Measurements from ENCODE around the gene CTCFL. TPM values are rescaled to one million over a fixed set of nuclear protein-coding genes. Genes with fewer than 3 reads are reported as not detected.
A peak's percentile ranks its signal among the peaks of the same experiment; 100 is the strongest.

The CTCFL gene
- total RNA-seq (ENCODE audit: low replicate concordance), result 0.07 TPM in 2 replicates
- long read RNA-seq, partial matches to known transcripts, result 1 of 1 reads
- long read RNA-seq, other reads (novel, unspliced or antisense), result 0 of 1 reads

GRCh38 chr20:57524511-57525176 lies at the start of gene CTCFL:
Gene CTCFL, minus strand, starts transcription at chr20:57525140. Its CDS starts 935 bp downstream, at chr20:57524205.
- no peak within 1 kb of the TSS for H3K4me3 Mint-ChIP-seq
- no peak within 1 kb of the TSS for H3K27ac Mint-ChIP-seq
- H3K4me1 Mint-ChIP-seq (ENCODE audit: unreplicated experiment), result peaks cover 18% of the 10 kb centered on the region
- H3K36me3 Mint-ChIP-seq, result no peaks in the 10 kb centered on the region
- H3K9me3 Mint-ChIP-seq, result no peaks in the 10 kb centered on the region
- TF ChIP-seq, protein P1, sequence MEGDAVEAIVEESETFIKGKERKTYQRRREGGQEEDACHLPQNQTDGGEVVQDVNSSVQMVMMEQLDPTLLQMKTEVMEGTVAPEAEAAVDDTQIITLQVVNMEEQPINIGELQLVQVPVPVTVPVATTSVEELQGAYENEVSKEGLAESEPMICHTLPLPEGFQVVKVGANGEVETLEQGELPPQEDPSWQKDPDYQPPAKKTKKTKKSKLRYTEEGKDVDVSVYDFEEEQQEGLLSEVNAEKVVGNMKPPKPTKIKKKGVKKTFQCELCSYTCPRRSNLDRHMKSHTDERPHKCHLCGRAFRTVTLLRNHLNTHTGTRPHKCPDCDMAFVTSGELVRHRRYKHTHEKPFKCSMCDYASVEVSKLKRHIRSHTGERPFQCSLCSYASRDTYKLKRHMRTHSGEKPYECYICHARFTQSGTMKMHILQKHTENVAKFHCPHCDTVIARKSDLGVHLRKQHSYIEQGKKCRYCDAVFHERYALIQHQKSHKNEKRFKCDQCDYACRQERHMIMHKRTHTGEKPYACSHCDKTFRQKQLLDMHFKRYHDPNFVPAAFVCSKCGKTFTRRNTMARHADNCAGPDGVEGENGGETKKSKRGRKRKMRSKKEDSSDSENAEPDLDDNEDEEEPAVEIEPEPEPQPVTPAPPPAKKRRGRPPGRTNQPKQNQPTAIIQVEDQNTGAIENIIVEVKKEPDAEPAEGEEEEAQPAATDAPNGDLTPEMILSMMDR (conservative IDR thresholded peaks at IDR 0.05), result no peak
- no peak for DNase-seq (ENCODE audit: extremely low spot score, unreplicated experiment)
- peaks cover 12% of the 10 kb centered on the region for H3K27me3 Mint-ChIP-seq

GRCh38 chr20:57573894-57574293 lies 49.0 kb upstream of the CTCFL start:
- no peak for DNase-seq (ENCODE audit: extremely low spot score, unreplicated experiment)
- no peak overlapping the region for H3K27ac Mint-ChIP-seq
- no peaks in the 10 kb centered on the region for H3K36me3 Mint-ChIP-seq
- H3K9me3 Mint-ChIP-seq, result no peaks in the 10 kb centered on the region
- peaks cover 21% of the 10 kb centered on the region for H3K4me1 Mint-ChIP-seq (ENCODE audit: unreplicated experiment)
- no peak overlapping the region for H3K4me3 Mint-ChIP-seq
- peaks cover 44% of the 10 kb centered on the region for H3K27me3 Mint-ChIP-seq
- TF ChIP-seq, protein P1 (conservative IDR thresholded peaks at IDR 0.05), result peak; percentile 58

DNA sequence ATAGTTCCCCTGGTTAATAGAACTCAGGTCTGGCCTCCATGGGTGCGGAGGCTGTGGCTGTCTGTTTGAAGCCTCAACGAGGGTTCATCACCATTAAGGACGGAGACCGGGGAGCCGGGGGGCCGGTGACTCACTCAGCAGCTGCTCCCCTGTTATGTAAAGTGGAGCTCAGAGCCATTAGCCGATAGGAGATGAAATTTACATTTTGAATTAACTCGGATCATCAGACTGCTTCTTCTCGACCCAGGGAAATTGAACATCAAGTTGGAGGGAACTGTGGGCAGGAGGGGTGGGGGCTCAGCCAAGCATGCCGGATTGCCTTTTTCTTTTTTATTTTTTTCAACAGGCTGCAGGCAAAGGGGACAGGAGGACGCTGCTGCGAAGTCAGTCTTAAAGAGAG lies 48.3 kb upstream of the CTCFL start:
- TF ChIP-seq, protein P1 (conservative IDR thresholded peaks at IDR 0.05), result no peak
- no peak overlapping the region for H3K27ac Mint-ChIP-seq
- DNase-seq (ENCODE audit: extremely low spot score, unreplicated experiment), result no peak

GRCh38 chr20:57571782-57572416 lies 47.0 kb upstream of the CTCFL start:
- Mint-ChIP-seq H3K27me3 (peaks cover 42% of the 10 kb centered on the region), H3K36me3 (no peaks in the 10 kb centered on the region), H3K4me3 (no peak overlapping the region), H3K27ac (no peak overlapping the region), H3K4me1 (ENCODE audit: unreplicated experiment) (peaks cover 23% of the 10 kb centered on the region), H3K9me3 (no peaks in the 10 kb centered on the region)
- no peak for DNase-seq (ENCODE audit: extremely low spot score, unreplicated experiment)
- TF ChIP-seq, protein P1 (conservative IDR thresholded peaks at IDR 0.05), result no peak

More for the DNA sequence above, 48.3 kb upstream of the CTCFL start:
- no peaks in the 10 kb centered on the region for H3K36me3 Mint-ChIP-seq
- H3K9me3 Mint-ChIP-seq, result no peaks in the 10 kb centered on the region
- peaks cover 23% of the 10 kb centered on the region for H3K4me1 Mint-ChIP-seq (ENCODE audit: unreplicated experiment)
- H3K27me3 Mint-ChIP-seq, result peaks cover 42% of the 10 kb centered on the region
- no peak overlapping the region for H3K4me3 Mint-ChIP-seq

GRCh38 chr20:57570920-57571319 lies 46.0 kb upstream of the CTCFL start:
- peaks cover 48% of the 10 kb centered on the region for H3K27me3 Mint-ChIP-seq

More at GRCh38 chr20:57570920-57571319, 46.0 kb upstream of the CTCFL start:
- DNase-seq (ENCODE audit: extremely low spot score, unreplicated experiment), result no peak
- Mint-ChIP-seq H3K4me1 (ENCODE audit: unreplicated experiment) (peaks cover 23% of the 10 kb centered on the region), H3K9me3 (no peaks in the 10 kb centered on the region), H3K27ac (peak overlapping the region; percentile 62), H3K4me3 (no peak overlapping the region), H3K36me3 (no peaks in the 10 kb centered on the region)
- TF ChIP-seq, protein P1 (conservative IDR thresholded peaks at IDR 0.05), result no peak
